ENCODE data around the gene C6orf15. TPM values are rescaled to one million over a fixed set of nuclear protein-coding genes. Genes with fewer than 3 reads are reported as not detected.

The C6orf15 gene
- total RNA-seq, 1 donor: not detected

DNA sequence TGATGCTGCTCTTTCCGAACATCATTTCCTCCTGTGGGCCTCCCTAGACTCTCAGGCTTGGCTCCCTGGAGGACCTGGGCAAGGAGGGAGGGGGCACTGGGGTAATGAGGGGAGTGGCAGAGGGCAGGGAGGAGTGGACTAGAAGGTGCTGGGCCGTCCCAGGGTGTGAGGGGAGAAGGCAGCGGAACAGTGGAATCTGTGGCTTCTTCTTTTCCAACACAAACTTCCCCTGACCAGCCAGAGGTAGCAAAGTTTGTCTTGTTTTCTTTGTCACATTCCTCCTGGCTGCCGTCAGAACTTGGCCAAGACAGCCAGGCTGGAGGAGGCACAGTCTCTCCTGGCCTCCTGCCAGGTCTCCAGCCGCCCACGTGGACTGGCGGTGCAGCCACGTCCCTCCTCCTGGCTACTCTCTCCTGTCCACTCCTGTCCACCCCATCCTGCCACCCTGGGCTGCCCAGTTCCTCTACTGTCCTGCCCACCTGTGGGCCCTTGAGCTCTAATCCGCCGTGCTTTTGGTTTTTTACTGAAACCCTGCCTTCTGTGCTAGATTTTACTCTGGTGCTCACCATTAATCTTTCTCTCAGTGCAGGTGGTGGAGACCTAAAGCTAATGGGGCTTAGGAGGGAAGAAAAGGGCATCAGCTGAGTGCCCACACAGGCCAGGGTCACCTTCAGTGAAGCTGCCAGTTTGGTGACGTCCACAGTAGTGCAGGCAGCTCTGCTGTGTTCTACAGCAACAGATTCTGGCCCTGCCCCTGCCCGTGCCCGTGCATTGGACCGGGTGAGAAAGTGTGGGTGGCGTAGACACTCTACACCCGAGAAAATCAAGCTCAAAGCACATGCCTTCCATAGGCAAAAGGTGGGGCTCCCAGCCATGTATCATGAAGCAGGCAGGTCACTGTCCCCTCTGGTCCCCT is 10.7 kb upstream of the C6orf15 start:
- Histone ChIP-seq H4K20me1 (ENCODE audit: insufficient read depth, low read length) (peaks cover 2% of the 10 kb centered on the region), H3K79me2 (ENCODE audit: insufficient read depth, low read length) (no peaks in the 10 kb centered on the region), H3K4me2 (ENCODE audit: insufficient read depth, low read length) (peak overlapping the region; percentile 62), H3K36me3 (ENCODE audit: insufficient read depth, low read length) (no peaks in the 10 kb centered on the region), H3K27ac (ENCODE audit: low read depth, low read length) (peak overlapping the region; percentile 69), H3K27me3 (ENCODE audit: insufficient read depth, low read length) (peaks cover 7% of the 10 kb centered on the region), H2AFZ (ENCODE audit: low read length) (peak overlapping the region; percentile 76), H3K9me3 (ENCODE audit: low read depth, low read length) (no peaks in the 10 kb centered on the region), H3K4me3 (ENCODE audit: insufficient read depth, low read length) (peak overlapping the region; percentile 43), H3K4me1 (ENCODE audit: insufficient read depth, low read length) (peaks cover 32% of the 10 kb centered on the region)
- peak; percentile 98 for DNase-seq (ENCODE audit: insufficient read length, low spot score, missing footprints)
- TF ChIP-seq, protein P1, sequence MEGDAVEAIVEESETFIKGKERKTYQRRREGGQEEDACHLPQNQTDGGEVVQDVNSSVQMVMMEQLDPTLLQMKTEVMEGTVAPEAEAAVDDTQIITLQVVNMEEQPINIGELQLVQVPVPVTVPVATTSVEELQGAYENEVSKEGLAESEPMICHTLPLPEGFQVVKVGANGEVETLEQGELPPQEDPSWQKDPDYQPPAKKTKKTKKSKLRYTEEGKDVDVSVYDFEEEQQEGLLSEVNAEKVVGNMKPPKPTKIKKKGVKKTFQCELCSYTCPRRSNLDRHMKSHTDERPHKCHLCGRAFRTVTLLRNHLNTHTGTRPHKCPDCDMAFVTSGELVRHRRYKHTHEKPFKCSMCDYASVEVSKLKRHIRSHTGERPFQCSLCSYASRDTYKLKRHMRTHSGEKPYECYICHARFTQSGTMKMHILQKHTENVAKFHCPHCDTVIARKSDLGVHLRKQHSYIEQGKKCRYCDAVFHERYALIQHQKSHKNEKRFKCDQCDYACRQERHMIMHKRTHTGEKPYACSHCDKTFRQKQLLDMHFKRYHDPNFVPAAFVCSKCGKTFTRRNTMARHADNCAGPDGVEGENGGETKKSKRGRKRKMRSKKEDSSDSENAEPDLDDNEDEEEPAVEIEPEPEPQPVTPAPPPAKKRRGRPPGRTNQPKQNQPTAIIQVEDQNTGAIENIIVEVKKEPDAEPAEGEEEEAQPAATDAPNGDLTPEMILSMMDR (IDR thresholded peaks at IDR 0.05; ENCODE audit: extremely low read depth, low read depth, low read length): no peak

DNA sequence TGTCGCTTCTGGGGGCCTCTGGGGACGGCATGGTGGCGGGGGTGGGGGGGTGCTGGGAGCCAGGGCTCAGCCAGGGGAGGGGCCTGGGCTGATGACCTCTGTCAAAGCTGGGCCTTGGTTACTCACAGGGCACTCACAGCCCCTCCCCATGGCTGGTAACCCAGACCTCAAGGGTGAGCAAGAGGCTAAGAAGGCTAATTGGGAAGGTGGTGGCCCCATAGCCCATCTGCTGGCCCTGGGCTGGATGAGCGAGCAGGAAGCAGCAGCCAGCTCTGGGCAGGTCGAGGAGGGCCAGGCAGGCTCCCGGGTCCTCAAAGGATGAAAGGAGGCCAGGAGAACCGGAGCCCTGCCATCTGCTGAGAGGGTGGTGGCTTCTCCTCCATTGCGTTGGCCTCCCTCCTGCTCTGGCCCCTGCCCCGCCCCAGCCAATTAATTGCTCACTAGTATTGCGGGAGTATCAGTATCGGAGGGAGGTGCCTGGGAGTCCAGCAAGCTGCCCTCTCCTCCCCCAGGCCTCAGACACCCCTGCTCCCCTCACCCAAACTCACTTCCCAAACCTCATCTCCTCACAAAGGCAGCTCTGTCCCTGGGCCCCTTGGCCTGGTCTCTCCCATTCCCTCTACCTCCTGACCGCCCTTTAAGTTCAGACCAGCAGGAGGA is 8.9 kb upstream of the C6orf15 start:
- Histone ChIP-seq H3K79me2 (ENCODE audit: insufficient read depth, low read length) (no peaks in the 10 kb centered on the region), H3K36me3 (ENCODE audit: insufficient read depth, low read length) (no peaks in the 10 kb centered on the region), H3K4me2 (ENCODE audit: insufficient read depth, low read length) (no peak overlapping the region), H3K4me1 (ENCODE audit: insufficient read depth, low read length) (peaks cover 28% of the 10 kb centered on the region), H2AFZ (ENCODE audit: low read length) (no peak overlapping the region), H3K9me3 (ENCODE audit: low read depth, low read length) (no peaks in the 10 kb centered on the region), H3K27ac (ENCODE audit: low read depth, low read length) (no peak overlapping the region), H4K20me1 (ENCODE audit: insufficient read depth, low read length) (peaks cover 2% of the 10 kb centered on the region), H3K4me3 (ENCODE audit: insufficient read depth, low read length) (no peak overlapping the region), H3K27me3 (ENCODE audit: insufficient read depth, low read length) (peaks cover 3% of the 10 kb centered on the region)
- TF ChIP-seq, protein P1 (IDR thresholded peaks at IDR 0.05; ENCODE audit: extremely low read depth, low read depth, low read length): no peak
- peak; percentile 37 for DNase-seq (ENCODE audit: insufficient read length, low spot score, missing footprints)

DNA sequence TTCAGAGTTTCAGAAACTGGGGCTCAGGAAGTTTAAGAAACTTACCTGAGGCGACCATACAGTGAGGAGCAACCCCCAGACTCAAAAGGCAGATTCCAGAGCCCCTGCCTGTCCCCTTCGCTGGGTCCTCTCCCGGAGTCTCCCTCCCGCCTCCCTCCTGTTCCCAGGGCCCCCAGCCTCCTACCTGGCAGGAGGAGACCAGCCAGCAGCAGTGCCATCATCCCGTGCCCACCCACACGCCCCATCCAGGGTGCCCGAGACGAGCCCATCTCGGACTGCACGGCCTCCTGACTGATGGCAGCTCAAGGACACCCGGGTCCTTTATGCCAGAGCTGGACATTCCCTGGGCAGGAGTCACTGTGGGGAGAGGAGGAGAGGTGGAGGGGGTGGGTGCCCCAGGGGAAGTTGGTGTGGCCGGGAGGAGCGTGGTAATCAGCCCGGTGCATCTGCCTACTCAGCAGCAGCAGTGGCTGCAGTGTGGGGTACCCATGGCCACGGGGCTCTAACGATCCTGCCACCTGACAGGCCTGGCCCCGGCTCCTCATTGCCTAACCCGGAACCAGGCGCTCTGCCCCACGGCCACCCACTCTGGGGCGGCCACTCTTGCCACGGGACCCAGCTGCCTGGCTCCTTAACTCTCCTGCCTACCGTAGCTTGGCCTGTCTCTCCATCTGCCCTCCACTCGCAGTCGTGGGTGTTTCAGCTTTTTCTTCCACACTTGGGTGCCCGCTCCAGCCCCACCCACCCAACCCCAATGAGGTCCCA is 8.0 kb upstream of the C6orf15 start, which contains the start of gene CDSN:
TSS of gene CDSN (minus strand) at position 296 of the 765 bp plus-strand sequence. CDS start at position 269, 27 bp downstream.
- no peak within 1 kb of the TSS for H3K27ac ChIP-seq (ENCODE audit: low read depth, low read length)
- no peaks in the 10 kb centered on the region for H3K36me3 ChIP-seq (ENCODE audit: insufficient read depth, low read length)
- peaks cover 20% of the 10 kb centered on the region for H3K4me1 ChIP-seq (ENCODE audit: insufficient read depth, low read length)
- no peaks in the 10 kb centered on the region for H3K79me2 ChIP-seq (ENCODE audit: insufficient read depth, low read length)
- DNase-seq (ENCODE audit: insufficient read length, low spot score, missing footprints): peak; percentile 46
- peaks cover 3% of the 10 kb centered on the region for H3K27me3 ChIP-seq (ENCODE audit: insufficient read depth, low read length)
- H3K4me2 ChIP-seq (ENCODE audit: insufficient read depth, low read length): no peak within 1 kb of the TSS
- H4K20me1 ChIP-seq (ENCODE audit: insufficient read depth, low read length): peaks cover 2% of the 10 kb centered on the region
- H3K9me3 ChIP-seq (ENCODE audit: low read depth, low read length): no peaks in the 10 kb centered on the region
- H3K4me3 ChIP-seq (ENCODE audit: insufficient read depth, low read length): no peak within 1 kb of the TSS
- H2AFZ ChIP-seq (ENCODE audit: low read length): no peak within 1 kb of the TSS
- TF ChIP-seq, protein P1 (IDR thresholded peaks at IDR 0.05; ENCODE audit: extremely low read depth, low read depth, low read length): no peak
